Liver (tissue), 9 donors: Measurements from ENCODE around the gene PHLPP1. TPM values are rescaled to one million over a fixed set of nuclear protein-coding genes. Genes with fewer than 3 reads are reported as not detected.

Experiments
- DNase-seq: peaks from one replicate; pipeline ENCODE4 v3.0.0-alpha.2; 2017; ENCODE audit warnings: low spot score
- H3K27ac ChIP-seq, 2 donors: one replicate each; pipeline ENCODE4 v1.7.0; 2013; ENCODE audit warnings: inconsistent platforms in 2 of 2, low read length in 2 of 2, control low read depth in 1 of 2, low read depth in 1 of 2, mild to moderate bottlenecking in 1 of 2
- H3K27me3 ChIP-seq, 4 donors: one replicate each; pipeline versions ENCODE4 v1.6.1 to v1.7.0; 2013; ENCODE audit warnings: low read length in 3 of 4, inconsistent platforms in 1 of 4, mild to moderate bottlenecking in 1 of 4, moderate library complexity in 1 of 4; ENCODE audit not compliant: control insufficient read depth in 4 of 4, insufficient read depth in 4 of 4
- H3K36me3 ChIP-seq, 4 donors: one replicate each; pipeline versions ENCODE4 v1.6.1 to v1.7.0; 2013; ENCODE audit warnings: low read length in 3 of 4, mild to moderate bottlenecking in 3 of 4, low read depth in 1 of 4, moderate library complexity in 1 of 4; ENCODE audit not compliant: control insufficient read depth in 4 of 4, insufficient read depth in 3 of 4
- H3K4me1 ChIP-seq, 4 donors: one replicate each; pipeline versions ENCODE4 v1.6.1 to v1.7.0; 2013; ENCODE audit warnings: low read length in 3 of 4, mild to moderate bottlenecking in 3 of 4, moderate library complexity in 1 of 4; ENCODE audit not compliant: control insufficient read depth in 4 of 4, insufficient read depth in 4 of 4
- H3K4me3 ChIP-seq, 3 donors: one replicate each; pipeline versions ENCODE4 v1.6.1 to v1.7.0; 2013; ENCODE audit warnings: low read length in 3 of 3, control low read depth in 1 of 3, low read depth in 1 of 3, mild to moderate bottlenecking in 1 of 3
- H3K9ac ChIP-seq, 2 donors: one replicate each; pipeline ENCODE4 v1.7.0; 2013; ENCODE audit warnings: low read length in 2 of 2, mild to moderate bottlenecking in 2 of 2, moderate library complexity in 2 of 2, control low read depth in 1 of 2, low read depth in 1 of 2
- H3K9me3 ChIP-seq, 4 donors: one replicate each; pipeline versions ENCODE4 v1.6.1 to v1.7.0; 2013; ENCODE audit warnings: low read length in 3 of 4; ENCODE audit not compliant: control insufficient read depth in 4 of 4
- ATF3 ChIP-seq: IDR thresholded peaks from 2 replicates; pipeline ENCODE4 v1.6.1; 2016; ENCODE audit warnings: antibody characterized with exemption
- CTCF ChIP-seq: fragments of 150-350 bp; IDR thresholded peaks from 2 replicates; pipeline ENCODE4 v1.5.1; 2017; ENCODE audit warnings: improper control_type of control experiment, low read depth, low read length; ENCODE audit not compliant: missing input control
- EGR1 ChIP-seq, 2 donors: IDR thresholded peaks; 2 replicates each; pipeline ENCODE4 v1.6.1; 2016 to 2018; ENCODE audit warnings: antibody characterized with exemption in 2 of 2, low read depth in 2 of 2
- FOXA1 ChIP-seq: IDR thresholded peaks from 2 replicates; pipeline ENCODE4 v1.6.1; 2016; ENCODE audit warnings: antibody characterized with exemption
- FOXA2 ChIP-seq: IDR thresholded peaks from 2 replicates; pipeline ENCODE4 v1.6.1; 2016; ENCODE audit warnings: antibody characterized with exemption
- GABPA ChIP-seq, 2 donors: IDR thresholded peaks in 1 of 2; conservative IDR thresholded peaks in 1 of 2; 2 replicates each; pipeline ENCODE4 v1.6.1; 2016; ENCODE audit warnings: antibody characterized with exemption in 2 of 2, mild to moderate bottlenecking in 1 of 2, moderate library complexity in 1 of 2
- HNF4A ChIP-seq, 2 donors: conservative IDR thresholded peaks; 2 replicates each; pipeline ENCODE4 v1.6.1; 2016; ENCODE audit warnings: antibody characterized with exemption in 2 of 2, mild to moderate bottlenecking in 2 of 2
- HNF4G ChIP-seq: IDR thresholded peaks from 2 replicates; pipeline ENCODE4 v1.6.1; 2016; ENCODE audit warnings: antibody characterized with exemption
- JUND ChIP-seq, 2 donors: IDR thresholded peaks; 2 replicates each; pipeline ENCODE4 v1.6.1; 2016; ENCODE audit warnings: antibody characterized with exemption in 2 of 2
- MAX ChIP-seq: IDR thresholded peaks from 2 replicates; pipeline ENCODE4 v1.6.1; 2016; ENCODE audit warnings: antibody characterized with exemption
- NR2F2 ChIP-seq: IDR thresholded peaks from 2 replicates; pipeline ENCODE4 v1.6.1; 2016; ENCODE audit warnings: antibody characterized with exemption
- RAD21 ChIP-seq, 2 donors: IDR thresholded peaks; 2 replicates each; pipeline ENCODE4 v1.6.1; 2016; ENCODE audit warnings: antibody characterized with exemption in 2 of 2, mild to moderate bottlenecking in 2 of 2
- REST ChIP-seq: IDR thresholded peaks from 2 replicates; pipeline ENCODE4 v1.6.1; 2016; ENCODE audit warnings: antibody characterized with exemption, mild to moderate bottlenecking
- RXRA ChIP-seq, 2 donors: IDR thresholded peaks; 2 replicates each; pipeline ENCODE4 v1.6.1; 2017 to 2018; ENCODE audit warnings: antibody characterized with exemption in 2 of 2, mild to moderate bottlenecking in 1 of 2
- SP1 ChIP-seq: IDR thresholded peaks from 2 replicates; pipeline ENCODE4 v1.6.1; 2018; ENCODE audit warnings: antibody characterized with exemption, mild to moderate bottlenecking
- TAF1 ChIP-seq: conservative IDR thresholded peaks from 2 replicates; pipeline ENCODE4 v1.6.1; 2016; ENCODE audit warnings: antibody characterized with exemption, mild to moderate bottlenecking
- YY1 ChIP-seq: IDR thresholded peaks from 2 replicates; pipeline ENCODE4 v1.6.1; 2016; ENCODE audit warnings: antibody characterized with exemption, mild to moderate bottlenecking
- ZBTB33 ChIP-seq: IDR thresholded peaks from 2 replicates; pipeline ENCODE4 v1.6.1; 2016; ENCODE audit warnings: antibody characterized with exemption
- WGBS: extraction: QIAGEN DNeasy Blood & Tissue Kit; methylation state at CpG from one replicate; pipeline ENCODE4 v1.1.7; 2013; 5-methylcytosine and 5-hydroxymethylcytosine counted together
- polyA plus RNA-seq, 2 donors: library from polyadenylated mRNA; stranded (reverse) in 1 of 2; unstranded in 1 of 2; fragments of 200-250 nt in 1 of 2; fragments of >200 nt in 1 of 2; fragmentation: Nextera tagmentation in 1 of 2; extraction: Ambion mirVana in 1 of 2; gene quantifications; one replicate each; pipeline versions ENCODE4 v1.2.1 to v1.2.3, GENCODE V29; 2013 to 2015
- total RNA-seq, 2 donors: library from RNA; depleted of rRNA; stranded (reverse); fragments of >200 nt; gene quantifications; one replicate each; pipeline ENCODE4 v1.2.3, GENCODE V29; 2014
- donor health status: healthy.
- donor health status: healthy.
- donor health status: healthy.
- donor health status: healthy.
- donor health status: healthy.

Gene PHLPP1
- total and polyA plus RNA-seq, 4 donors, result 4.2 to 14.5 (median 8.6) TPM

- no peak for DNase-seq
- 90% methylated on average over 6 of the region's 6 CpGs for WGBS
- Histone ChIP-seq H3K27ac (no peak overlapping the region), H3K27me3 (no peaks in the 10 kb centered on the region), H3K4me3 (no peak overlapping the region), H3K9me3 (no peaks in the 10 kb centered on the region), H3K9ac (no peak overlapping the region), H3K36me3 (no peaks in the 10 kb centered on the region), H3K4me1 (peaks cover 0 to 3% (median 0%) of the 10 kb centered on the region in 4 donors)
- TF ChIP-seq YY1 (no peak), EGR1 (IDR thresholded peaks at IDR 0.05; ENCODE audit: low read depth in 2 of 2) (no peak), HNF4G (no peak), SP1 (no peak), HNF4A (conservative IDR thresholded peaks at IDR 0.05) (no peak), JUND (IDR thresholded peaks at IDR 0.05) (no peak), GABPA (IDR thresholded peaks at IDR 0.05 in 1 of 2, conservative IDR thresholded peaks at IDR 0.05 in 1 of 2) (no peak), TAF1 (no peak), REST (no peak), MAX (no peak)
These were observed 168.8 kb downstream of the PHLPP1 start for GRCh38 chr18:62883937-62884735.

- TF ChIP-seq FOXA2 (no peak), HNF4A (conservative IDR thresholded peaks at IDR 0.05) (no peak), RXRA (IDR thresholded peaks at IDR 0.05) (no peak), GABPA (IDR thresholded peaks at IDR 0.05 in 1 of 2, conservative IDR thresholded peaks at IDR 0.05 in 1 of 2) (no peak), CTCF (no peak), TAF1 (no peak), FOXA1 (no peak), HNF4G (no peak), YY1 (no peak), SP1 (no peak), EGR1 (IDR thresholded peaks at IDR 0.05; ENCODE audit: low read depth in 2 of 2) (no peak), REST (no peak), NR2F2 (no peak), ATF3 (no peak), ZBTB33 (no peak), MAX (no peak), RAD21 (IDR thresholded peaks at IDR 0.05) (no peak)
- Histone ChIP-seq H3K4me3 (no peak overlapping the region), H3K36me3 (no peaks in the 10 kb centered on the region), H3K4me1 (peaks cover 0 to 2% (median 0%) of the 10 kb centered on the region in 4 donors), H3K27me3 (no peaks in the 10 kb centered on the region), H3K9me3 (no peaks in the 10 kb centered on the region), H3K9ac (no peak overlapping the region), H3K27ac (no peak overlapping the region)
- WGBS, result 91% methylated on average over 3 of the region's 3 CpGs
- no peak for DNase-seq
These were observed 170.5 kb downstream of the PHLPP1 start for GRCh38 chr18:62885804-62886203.
